NCI-H2029 treated with DMSO at 0.1 percent for 48 hours (cell line): Measurements from ENCODE around the gene MIPEP.

Source experiments
- DNase-seq: peaks from one replicate; lab custom pipeline; 2025; lab: John Stamatoyannopoulos, UW

Gene MIPEP

DNA sequence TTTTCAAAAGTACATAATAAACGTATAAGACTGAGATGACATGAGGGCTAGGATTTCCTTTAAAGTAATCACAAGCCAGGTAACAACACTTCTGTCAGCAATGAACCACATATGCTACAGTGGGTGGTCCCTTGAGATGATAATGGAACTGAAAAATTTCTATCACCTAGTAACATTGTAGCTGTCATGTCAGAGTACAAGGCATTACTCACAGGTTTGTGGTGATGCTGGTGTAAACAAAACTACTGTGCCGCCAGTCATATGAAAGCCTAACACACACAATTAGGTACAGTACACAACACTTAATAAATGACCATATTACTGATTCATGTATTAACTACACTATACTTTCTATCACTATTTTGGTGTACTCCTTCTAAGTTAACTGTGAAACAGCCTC, 36.8 kb downstream of the MIPEP start:
- DNase-seq, result no peak

DNA sequence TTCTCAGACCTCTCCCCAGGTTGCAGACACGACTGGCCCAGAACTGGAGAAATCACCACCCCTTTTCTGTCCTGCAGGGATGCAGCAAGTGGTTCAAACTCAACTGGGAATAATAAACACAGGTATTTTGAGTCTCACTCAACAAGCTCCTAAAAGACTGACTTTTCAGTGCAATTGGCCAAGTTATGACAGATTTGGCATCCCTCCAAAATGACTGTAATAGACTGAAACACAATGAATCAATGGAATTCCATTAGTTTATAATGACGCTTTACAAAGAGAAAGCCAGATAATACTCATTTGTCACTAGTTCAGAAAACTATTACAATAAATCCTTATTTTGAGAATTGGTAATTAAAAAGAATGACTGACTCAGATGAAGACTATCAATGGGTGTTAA, 38.1 kb downstream of the MIPEP start:
- DNase-seq, result no peak

DNA sequence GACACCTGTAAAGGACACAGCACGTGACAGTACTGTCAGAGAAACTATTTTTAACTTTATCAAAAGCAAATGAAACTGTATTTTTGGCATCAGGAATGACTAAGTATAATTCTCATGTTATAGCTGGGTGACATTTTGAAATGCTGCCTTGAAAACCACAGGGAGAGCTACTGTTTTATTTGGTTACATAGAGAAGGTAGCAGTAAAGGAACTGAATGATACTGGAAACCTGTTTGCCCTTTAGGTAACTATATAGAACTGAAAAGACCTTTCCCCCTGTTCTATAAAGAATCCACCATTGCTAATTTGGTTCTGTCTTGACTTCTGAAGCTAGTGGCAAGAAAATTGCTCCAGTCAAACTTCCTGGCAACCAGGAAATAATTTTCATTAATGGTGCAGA, 39.1 kb downstream of the MIPEP start:
- no peak for DNase-seq

DNA sequence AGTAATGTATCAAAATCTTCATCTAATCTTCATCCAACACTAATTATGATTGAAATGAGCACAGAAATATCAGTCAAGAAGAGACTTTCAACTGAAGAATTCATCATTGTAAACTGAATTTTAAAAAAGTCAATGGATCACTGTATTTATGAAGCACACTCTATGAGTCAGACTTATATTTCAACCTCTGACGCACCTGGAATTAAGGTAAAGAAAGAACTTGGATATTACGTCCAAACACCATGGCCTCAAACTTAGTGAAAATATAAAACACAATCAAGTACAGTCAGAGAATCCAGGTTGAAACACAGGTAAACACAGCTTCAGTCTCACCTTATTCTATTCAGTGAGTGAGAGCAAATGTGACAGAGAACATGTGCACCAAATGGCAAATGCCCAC, 39.5 kb downstream of the MIPEP start:
- DNase-seq, result no peak

DNA sequence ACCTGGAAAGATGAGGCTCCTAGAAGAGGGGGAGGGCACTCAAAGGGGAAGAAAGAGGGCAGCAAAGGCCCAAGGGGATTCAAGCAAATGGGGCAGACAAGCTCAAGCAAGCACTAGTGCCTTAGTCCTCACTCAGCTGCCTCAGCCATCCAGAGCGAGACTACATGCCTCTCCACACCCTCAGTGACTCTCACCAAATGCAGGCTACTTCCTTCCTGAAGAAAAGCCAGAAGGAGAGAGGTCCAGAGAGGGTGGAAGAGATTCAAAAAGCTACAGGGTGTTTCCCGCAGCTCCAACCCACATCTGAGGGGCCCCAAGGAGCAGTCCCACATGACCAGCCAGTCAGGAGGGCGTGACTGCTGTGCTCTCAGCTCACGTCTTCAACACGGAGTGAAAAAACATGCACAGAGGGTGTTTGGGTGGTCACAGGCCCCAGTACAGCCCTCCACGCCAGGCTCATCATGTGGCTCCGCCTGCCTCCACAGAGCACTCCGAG, 40.5 kb downstream of the MIPEP start:
- DNase-seq, result no peak

DNA sequence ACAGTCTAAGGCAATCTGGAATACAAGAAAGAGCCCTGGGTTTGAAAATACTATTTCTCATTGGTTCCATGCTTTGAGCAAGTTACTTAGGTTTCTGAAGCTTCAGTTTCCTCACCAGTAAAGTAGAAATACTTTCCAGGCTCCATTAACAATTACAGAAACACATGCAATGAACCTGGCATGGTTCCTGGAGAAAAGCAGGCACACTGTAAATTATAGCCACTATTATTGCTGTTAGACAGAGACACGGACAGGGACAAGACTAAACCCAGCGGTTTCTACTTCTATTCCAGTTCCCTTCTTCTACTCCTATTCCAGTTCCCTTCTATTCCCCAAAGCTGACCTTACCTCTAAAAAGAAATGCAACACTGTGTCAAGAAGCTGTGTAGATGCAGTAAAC, 41.2 kb downstream of the MIPEP start:
- no peak for DNase-seq

DNA sequence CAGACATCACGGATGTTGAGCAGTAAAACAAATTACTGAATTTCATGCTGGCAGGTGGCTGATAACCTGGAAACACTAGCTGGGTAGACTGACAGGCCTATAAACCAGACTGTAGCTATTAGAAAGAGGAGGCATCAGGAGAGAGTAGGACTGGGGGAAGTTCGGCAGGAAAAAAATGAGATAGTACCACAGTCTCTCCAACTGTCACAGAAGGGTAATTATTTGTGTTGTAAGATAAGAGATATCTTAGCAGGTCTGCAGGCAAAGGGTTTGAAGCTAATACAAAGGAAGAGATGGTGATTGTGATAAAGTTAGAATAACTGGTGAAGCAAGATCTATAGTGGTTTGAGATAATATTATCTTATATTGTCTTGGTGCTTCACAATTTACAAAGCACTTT, 41.7 kb downstream of the MIPEP start:
- no peak for DNase-seq

DNA sequence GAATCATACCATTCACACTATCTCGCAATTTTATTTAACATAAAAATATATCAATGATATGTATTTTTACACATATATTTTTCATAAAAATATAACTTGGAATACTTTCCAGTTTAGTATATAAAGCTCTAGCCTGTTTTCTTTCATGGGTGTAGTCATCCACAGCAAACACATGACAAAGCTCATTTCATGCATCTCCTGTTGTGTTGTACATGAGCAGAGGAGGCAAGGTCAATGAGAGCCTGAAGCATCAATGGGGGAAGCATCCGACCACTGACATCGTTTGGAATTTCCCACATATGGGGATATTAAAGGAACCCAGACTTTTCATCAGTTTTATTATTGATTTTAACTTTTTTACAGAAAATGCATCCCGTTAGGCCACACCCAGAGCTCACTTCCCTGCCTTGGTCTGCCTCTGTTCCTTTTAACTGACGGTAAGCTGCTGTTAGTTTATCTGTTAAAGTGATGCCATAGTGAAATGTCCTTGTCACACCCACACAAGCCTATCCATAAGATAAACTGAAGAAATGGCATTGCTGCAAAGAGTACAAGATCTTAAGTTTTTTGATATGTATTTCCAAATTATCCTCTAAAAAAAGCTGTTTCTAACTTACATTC, 44.0 kb downstream of the MIPEP start:
- DNase-seq, result no peak

DNA sequence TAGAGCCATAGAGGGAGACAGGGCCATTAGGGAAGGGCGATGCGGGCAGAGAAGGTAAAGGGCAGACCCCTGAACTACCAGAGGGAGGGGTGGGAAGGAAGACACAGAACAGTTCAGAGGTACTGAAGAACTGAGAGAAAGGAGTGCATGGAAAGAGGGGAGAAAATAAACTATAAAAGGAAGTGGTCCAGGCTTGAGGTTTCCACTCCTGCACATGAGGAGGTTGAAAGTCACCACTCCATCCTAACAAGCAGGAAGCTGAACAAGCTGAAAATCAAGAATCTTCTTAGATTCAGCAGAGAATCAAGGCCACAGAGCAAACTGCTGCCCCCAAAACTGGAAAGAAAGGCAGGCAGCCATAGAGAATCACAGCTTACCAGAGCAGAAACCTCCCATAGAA, 45.1 kb downstream of the MIPEP start:
- DNase-seq, result no peak

DNA sequence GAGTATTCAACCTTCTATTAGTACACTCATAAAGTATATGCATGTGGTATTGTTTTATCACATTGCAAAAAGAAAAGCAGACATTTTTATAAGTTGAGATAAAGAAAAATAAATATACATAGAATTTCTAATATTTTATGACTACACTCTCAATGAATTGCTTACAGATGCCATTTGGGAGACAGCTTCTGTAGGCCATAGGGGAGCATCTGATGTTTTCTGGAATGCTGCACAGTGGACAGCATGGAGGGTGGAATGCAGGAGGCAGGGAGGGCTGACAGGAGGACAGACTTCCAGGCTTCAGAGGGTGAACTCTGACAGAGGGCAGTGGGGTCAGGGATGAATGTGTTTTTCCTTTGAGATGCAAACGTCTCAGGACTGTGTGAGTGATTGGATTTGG, 45.8 kb downstream of the MIPEP start:
- no peak for DNase-seq

DNA sequence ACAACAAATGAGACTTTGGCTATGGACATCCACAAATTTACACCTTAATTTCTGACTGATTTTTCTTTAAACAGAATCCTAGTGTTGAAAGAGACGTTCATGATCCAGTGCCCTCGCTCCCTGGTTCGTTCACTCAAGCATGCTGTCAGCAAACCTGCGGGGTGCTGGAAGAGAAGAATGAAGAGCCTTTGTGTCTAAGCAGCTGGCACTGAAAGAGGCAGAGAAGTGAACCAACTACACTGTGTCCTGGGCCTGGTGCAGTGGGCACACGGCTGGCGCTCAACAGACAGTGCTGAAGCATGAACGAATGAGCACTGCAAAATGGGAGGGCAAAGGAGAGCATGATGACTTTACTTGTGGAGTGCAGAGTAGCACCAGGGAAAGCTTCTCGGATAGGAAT, 46.8 kb downstream of the MIPEP start:
- no peak for DNase-seq

DNA sequence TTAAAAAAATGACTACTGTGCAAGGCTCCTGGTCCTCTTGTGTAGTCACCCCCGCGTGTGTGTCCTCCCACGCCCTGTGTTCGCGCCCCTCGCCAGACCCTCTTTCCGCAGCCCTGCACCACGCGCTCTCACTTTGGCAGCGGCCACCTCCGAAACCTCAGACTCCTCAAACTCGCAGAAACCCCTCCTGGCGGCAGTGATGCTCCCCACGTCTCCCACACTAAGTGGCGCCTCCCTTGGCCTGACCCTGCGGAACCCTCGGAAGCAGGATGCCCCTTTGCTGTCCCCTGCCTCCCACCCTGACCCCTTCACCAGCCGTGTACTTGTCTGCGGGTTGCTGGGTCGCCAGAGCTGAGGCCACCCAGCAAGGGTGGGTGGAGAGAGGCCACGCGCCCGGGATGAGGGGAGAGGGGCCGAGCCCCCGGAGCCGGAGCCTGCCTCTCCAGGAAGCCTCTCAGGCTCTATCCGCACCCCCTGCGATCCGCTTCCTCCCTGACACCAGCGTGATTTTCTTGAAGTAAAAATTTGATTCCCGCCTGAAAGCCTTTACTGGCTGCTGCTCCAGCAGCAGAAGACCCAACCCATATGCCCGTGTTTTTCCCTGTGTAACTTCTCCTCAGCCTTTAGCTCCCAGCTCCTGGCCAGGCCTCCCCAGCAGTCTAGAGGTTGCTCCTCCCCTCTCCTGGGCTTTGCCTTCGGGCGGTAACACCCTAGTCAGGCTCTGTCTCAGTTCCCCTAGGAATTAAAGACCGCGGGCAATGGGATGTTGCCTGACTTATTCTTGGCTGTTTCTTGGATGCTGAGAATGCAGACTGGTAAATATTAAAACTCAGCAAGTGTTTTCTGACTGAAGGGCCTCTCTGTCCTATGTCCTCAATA, 55.2 kb downstream of the MIPEP start:
- DNase-seq, result no peak

DNA sequence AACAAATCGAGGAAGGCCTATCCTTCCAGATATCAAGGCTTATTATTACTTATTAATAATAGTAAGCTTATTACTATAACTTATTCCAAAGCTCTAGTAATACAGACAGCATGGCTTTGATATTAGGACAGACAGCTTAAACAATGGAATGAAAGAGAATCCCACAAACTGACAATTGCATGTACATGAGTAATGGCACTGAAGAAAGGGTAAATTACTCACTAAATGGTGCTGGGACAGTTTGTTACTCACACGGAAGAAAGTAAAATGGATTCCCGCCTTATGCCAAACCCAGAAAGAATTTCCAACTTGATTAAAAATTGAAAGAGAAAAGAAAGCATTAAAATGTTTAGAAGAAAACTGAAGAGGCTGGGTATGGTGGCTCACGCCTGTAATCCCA, 60.3 kb downstream of the MIPEP start:
- no peak for DNase-seq

DNA sequence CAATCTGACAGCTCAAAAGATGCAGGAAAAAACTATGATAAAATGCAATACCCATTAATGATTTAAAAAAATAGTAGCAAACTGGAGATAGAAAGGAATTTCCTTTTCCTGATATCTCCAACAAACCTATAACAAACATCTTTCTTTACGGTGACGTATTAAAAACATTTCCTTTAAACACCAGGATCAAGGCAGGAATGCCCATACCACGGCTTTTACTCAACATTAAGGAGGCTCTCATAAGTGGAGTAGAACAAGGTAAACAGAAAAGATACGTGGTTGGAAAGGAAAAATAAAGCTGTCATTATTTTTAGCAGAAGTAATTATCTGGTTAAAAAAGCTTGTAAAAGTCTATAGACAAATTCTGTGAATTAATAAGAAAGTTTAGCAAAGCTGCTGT, 61.1 kb downstream of the MIPEP start:
- DNase-seq, result no peak

DNA sequence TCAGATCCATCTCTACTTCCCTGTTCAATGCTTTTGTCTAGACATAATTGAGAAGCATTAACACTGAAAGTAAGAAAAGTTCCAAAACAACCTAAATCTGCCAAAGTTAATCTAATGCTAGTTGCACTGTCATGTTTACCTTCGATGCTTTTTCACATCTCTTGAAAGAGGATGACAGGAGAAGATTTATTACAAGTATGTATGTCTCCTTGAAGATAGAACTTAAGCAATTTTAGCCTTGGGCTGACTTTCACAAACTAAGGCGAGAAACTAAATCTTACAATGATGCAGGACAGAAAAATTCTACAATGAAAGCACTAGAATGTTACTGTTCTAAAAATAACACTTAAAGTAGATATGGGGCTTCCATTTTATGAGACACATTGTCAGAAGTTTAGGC, 64.0 kb downstream of the MIPEP start:
- DNase-seq, result no peak

DNA sequence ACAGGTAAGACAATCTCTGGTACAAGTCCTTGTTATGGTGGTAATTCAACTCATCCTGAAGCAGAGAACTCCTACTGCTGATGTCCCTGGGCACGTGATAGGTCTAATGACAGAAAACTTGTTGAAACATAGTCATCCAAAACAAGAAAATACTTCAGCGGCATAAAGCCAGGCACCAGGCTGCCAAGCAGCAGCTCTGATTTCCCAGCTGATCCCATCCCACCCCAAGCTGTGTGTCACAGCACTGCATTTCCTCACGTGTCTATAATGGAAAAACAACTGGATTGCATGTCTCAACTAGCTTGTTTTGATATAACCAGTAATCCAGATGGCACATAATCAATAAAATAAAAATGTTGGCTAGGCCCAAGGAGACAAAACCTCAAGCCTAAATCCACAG, 64.8 kb downstream of the MIPEP start:
- DNase-seq, result no peak

DNA sequence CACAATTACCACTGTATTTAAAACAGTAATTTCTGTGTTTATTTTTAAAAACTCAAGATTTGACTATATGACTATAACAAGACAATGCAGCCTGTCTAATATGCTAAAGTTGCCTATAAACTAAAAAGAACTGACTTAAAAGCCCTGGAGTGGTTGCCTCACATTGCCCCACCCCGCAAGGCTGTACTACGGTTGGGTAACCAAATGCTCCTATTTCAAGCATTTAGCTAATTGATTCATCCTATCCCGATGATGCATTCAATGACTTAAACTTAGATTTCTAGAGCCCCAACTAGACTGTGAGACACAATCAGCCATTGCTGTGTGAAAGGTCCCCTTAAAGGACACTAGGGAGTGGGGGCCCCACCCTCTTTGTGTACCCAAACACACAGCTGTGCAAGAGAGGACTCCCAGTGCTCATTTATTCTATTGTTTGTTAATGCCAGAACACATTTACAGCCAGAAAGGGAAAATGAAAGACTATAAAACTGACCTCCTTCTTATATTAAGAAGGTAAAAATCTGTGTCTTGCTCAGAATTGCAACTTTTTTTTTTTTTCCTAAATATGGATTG, 66.9 kb downstream of the MIPEP start:
- DNase-seq, result no peak

DNA sequence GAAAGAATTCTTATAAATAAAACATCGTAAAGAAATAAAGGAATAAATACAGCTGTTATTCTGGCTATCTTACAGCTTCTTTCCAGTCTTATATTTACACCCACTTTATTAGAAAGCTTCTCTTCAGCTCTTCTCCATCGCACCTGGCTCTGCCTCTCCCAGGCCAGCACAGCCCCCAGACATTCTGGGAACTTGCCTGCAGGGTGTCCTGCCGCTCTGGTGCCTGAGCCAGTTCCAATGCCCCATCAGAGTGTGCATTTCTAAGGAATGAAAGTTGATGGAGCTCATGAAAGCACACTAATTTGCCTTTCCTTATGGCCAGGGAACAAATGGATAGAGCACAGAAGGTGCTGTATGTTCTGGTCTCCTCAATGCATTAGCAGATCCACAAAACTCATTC, 68.7 kb downstream of the MIPEP start:
- DNase-seq, result no peak

DNA sequence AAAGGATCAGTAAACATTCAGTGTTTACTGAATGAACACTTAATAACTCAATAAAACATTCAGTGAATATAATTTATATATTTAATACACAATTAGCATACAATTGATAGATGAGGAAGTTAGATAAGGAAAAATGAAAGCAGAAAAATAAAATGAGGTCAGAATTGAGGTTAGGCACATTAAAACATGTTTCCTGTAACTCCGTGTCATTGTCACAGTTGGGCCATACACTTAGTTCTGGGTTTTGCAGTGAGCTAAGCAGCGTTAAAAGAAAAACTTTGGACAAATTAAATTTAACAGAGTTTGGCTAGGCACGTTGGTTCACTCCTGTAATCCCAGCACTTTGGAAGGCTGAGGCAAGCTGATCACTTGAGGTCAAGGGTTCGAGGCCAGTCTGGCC, 71.4 kb downstream of the MIPEP start:
- DNase-seq, result no peak

DNA sequence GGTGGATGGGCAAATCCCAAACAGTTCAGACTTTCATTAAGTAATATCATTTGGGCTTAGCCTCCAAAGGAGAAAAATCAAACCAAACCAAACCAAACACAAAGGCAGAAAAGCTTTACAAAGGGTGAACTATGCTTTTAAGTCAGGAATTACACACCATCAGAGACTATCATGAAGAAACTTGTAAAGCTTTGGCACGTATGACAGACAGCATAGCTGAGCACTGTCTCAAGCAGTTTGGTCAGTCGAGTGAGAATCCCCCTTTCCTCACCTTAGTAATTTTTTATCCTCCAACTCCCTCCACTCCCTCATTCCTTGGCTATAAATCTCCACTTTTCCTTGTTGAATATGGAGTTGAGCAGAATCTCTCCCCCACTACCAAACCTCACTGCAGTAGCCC, 72.1 kb downstream of the MIPEP start:
- no peak for DNase-seq

DNA sequence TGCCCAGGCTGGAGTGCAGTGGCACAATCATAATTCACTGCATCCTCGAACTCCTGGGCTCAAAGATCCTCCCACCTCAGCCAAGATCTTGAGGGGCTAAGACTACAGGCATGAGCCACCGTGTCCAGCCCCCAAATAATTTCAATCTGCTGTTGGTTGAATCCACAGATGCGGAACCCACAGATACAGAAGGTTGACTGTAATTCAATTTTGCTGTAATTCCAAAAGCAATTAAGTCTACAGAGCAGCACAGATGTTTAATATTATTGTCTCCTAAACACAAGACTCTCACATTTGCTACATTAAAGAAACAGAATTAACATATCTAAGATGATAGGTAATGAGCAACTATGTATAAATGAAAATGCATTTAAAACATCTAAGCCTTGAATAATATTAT, 75.6 kb downstream of the MIPEP start:
- no peak for DNase-seq

DNA sequence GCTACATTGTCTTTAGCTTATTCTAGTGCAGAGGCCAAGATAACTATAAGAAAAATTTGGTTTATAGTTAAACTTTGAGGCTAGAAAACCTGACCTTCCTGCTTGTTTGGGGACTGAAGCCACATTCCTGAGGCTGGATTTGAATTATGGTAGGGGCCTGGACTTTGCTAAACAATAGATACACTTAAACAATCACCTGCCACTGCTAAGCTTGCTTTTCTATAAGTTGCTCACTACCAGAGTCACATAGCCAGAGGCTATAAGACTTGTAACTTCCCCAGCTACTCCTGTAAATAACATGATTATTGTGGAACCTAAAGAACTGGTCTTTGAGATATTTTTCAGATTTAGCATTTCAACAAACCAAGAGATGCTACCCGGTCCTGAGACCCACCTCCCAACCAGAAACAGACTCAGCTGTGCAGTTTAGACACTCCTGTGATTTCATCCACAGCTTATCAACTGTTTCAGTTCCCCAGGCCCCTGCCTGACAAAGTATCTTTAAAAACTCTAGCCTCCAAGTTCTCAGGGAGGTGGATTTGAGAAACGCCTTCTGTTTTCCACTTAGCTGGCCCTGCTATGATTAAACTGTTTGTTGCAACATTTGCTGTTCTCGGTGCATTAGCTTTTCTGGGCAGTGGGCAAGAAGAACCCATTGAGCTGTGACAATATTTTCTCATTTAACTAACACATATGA, 77.7 kb downstream of the MIPEP start:
- DNase-seq, result no peak
